Chondrocyte (in vitro differentiated cells): ENCODE data around the gene SPTSSB. TPM values are rescaled to one million over a fixed set of nuclear protein-coding genes. Genes with fewer than 3 reads are reported as not detected.

Source experiments
- DNase-seq: peaks from one replicate; pipeline ENCODE4 v3.0.0; 2021; ENCODE audit warnings: mixed read lengths, low spot score
- H3K27ac Mint-ChIP-seq: one replicate; pipeline ENCODE4 v1.8.0; 2021; ENCODE audit warnings: mild to moderate bottlenecking, moderate library complexity, mixed read lengths; ENCODE audit not compliant: unreplicated experiment
- H3K27me3 Mint-ChIP-seq: 2 replicates; pipeline ENCODE4 v1.8.0; 2021; ENCODE audit warnings: low read depth, mixed read lengths
- H3K36me3 Mint-ChIP-seq: 2 replicates; pipeline ENCODE4 v1.8.0; 2021; ENCODE audit warnings: low read depth, mixed read lengths
- H3K4me1 Mint-ChIP-seq: 2 replicates; pipeline ENCODE4 v1.8.0; 2021; ENCODE audit warnings: low read depth, mild to moderate bottlenecking, mixed read lengths
- H3K4me3 Mint-ChIP-seq: one replicate; pipeline ENCODE4 v1.8.0; 2021; ENCODE audit warnings: mild to moderate bottlenecking, moderate library complexity, mixed read lengths; ENCODE audit not compliant: unreplicated experiment
- H3K9me3 Mint-ChIP-seq: 2 replicates; pipeline ENCODE4 v1.8.0; 2021; ENCODE audit warnings: low read depth, mixed read lengths
- CTCF ChIP-seq: fragments of 200-600 bp; sonication (generic); IDR thresholded peaks from 2 replicates; pipeline ENCODE4 v1.5.0; 2021; ENCODE audit warnings: antibody characterized with exemption, mild to moderate bottlenecking, moderate library complexity
- total RNA-seq: library from RNA; stranded (reverse); gene quantifications from 3 replicates; pipeline ENCODE4 v1.2.1, GENCODE V29; 2021

The SPTSSB gene
- total RNA-seq, 1 donor from 2014 or later = not detected

- TF ChIP-seq CTCF = no peak
- H3K4me3 Mint-ChIP-seq = no peak overlapping the region
- peaks cover 19% of the 10 kb centered on the region for H3K27me3 Mint-ChIP-seq
- no peak for DNase-seq
- no peaks in the 10 kb centered on the region for H3K9me3 Mint-ChIP-seq
- H3K36me3 Mint-ChIP-seq = no peaks in the 10 kb centered on the region
- peaks cover 25% of the 10 kb centered on the region for H3K4me1 Mint-ChIP-seq
- H3K27ac Mint-ChIP-seq = no peak overlapping the region
These were observed 28.7 kb downstream of the SPTSSB start for GRCh38 chr3:161342629-161343028.

DNA sequence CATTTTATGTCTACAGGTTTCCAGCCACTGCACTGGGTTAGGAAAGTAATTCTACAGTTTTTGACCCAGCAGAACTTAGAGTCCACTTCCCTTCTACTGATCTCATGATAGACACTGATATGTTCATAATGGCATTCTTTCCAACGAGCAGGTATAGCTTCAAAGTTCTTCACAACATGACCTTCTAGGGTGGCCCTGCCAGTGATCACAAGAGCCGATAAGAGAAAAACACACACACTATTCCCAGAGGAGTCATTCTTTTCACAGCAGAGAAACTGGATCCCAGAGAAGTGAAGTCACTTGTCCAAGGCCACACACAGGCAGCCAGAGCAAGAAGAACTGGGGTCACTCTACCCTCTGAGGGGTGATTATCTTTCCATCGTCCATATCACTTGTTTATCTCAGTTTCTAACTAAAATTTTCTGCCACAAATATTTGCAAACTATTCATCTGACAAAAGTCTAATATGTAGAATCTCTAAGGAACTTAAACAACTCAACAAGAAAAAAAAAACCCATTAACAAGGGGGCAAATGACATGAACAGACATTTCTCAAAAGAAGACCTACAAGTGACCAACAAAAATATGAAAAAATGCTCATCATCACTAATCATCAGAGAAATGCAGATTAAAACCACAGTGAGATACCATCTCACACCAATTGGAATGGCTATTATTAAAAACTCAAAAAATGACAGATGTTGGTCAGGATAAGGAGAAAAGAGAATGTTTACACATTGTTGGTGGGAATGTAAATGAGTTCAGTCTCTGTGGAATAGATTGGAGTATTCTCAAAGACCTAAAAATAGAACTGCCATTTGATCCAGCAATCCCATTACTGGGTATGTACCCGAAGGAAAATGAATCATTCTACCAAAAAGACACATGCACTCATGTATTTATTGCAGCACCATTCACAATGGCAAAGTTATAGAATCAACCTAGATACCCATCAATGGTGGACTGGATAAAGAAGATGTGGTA, 31.5 kb downstream of the SPTSSB start:
- no peak for DNase-seq
- Mint-ChIP-seq H3K4me3 (no peak overlapping the region), H3K4me1 (peaks cover 25% of the 10 kb centered on the region)

DNA sequence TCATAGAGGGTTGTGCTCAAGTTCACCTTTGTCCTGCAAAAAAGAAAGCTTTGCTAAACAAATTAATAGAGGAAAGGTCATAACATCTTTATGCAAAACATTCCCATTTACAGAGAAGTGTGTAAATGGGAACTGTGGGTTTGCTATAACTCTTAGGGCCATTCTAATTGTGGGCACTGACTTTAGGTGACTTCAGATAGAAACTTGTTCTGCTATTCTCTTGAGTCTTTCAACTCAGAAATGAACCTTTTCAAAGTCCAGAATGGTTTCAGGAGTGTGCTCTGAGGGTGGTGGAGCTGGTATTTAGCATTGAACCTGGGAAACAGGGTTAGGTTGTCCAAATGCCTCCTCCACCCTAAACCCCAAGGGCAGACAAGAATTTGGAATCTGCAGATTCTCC, 34.0 kb downstream of the SPTSSB start:
- peaks cover 27% of the 10 kb centered on the region for H3K27me3 Mint-ChIP-seq
- H3K4me3 Mint-ChIP-seq = no peak overlapping the region
- H3K27ac Mint-ChIP-seq = no peak overlapping the region
- no peaks in the 10 kb centered on the region for H3K36me3 Mint-ChIP-seq
- no peak for TF ChIP-seq CTCF
- no peak for DNase-seq
- no peaks in the 10 kb centered on the region for H3K9me3 Mint-ChIP-seq
- peaks cover 12% of the 10 kb centered on the region for H3K4me1 Mint-ChIP-seq

More for the DNA sequence above, 31.5 kb downstream of the SPTSSB start:
- no peak for TF ChIP-seq CTCF
- Mint-ChIP-seq H3K36me3 (no peaks in the 10 kb centered on the region), H3K27me3 (peaks cover 26% of the 10 kb centered on the region), H3K9me3 (no peaks in the 10 kb centered on the region), H3K27ac (no peak overlapping the region)

GRCh38 chr3:161336661-161337060, 34.7 kb downstream of the SPTSSB start:
- Mint-ChIP-seq H3K27me3 (peaks cover 26% of the 10 kb centered on the region), H3K4me3 (no peak overlapping the region), H3K36me3 (no peaks in the 10 kb centered on the region), H3K4me1 (peaks cover 12% of the 10 kb centered on the region), H3K9me3 (no peaks in the 10 kb centered on the region), H3K27ac (no peak overlapping the region)
- DNase-seq = no peak
- no peak for TF ChIP-seq CTCF

- Mint-ChIP-seq H3K27ac (no peak overlapping the region), H3K4me3 (no peak overlapping the region), H3K4me1 (no peaks in the 10 kb centered on the region), H3K36me3 (no peaks in the 10 kb centered on the region), H3K9me3 (no peaks in the 10 kb centered on the region), H3K27me3 (peaks cover 30% of the 10 kb centered on the region)
- no peak for DNase-seq
- TF ChIP-seq CTCF = no peak
These were observed 37.6 kb downstream of the SPTSSB start for GRCh38 chr3:161333696-161334095.
